Transverse colon (tissue), 4 donors: ENCODE data around the gene PYGO2. TPM values are rescaled to one million over a fixed set of nuclear protein-coding genes. Genes with fewer than 3 reads are reported as not detected.

Source experiments
- DNase-seq: peaks from one replicate; pipeline ENCODE4 v3.0.0-alpha.2; 2019
- H3K27ac ChIP-seq, 4 donors: fragments of 200-600 bp; sonication (generic); 2 replicates each; pipeline ENCODE4 v1.5.1; 2016 to 2018; ENCODE audit warnings: inconsistent platforms in 4 of 4
- H3K27me3 ChIP-seq: fragments of 200-600 bp; sonication (generic); 2 replicates; pipeline ENCODE4 v1.5.1; 2017; ENCODE audit warnings: inconsistent platforms
- H3K36me3 ChIP-seq, 4 donors: fragments of 200-600 bp; sonication (generic); 2 replicates each; pipeline ENCODE4 v1.5.1; 2017 to 2019; ENCODE audit warnings: inconsistent platforms in 4 of 4
- H3K4me1 ChIP-seq, 4 donors: fragments of 200-600 bp; sonication (generic); 2 replicates each; pipeline ENCODE4 v1.5.1; 2017 to 2020; ENCODE audit warnings: inconsistent platforms in 4 of 4
- H3K4me3 ChIP-seq, 4 donors: fragments of 200-600 bp; sonication (generic); 1 replicate in 1 of 4; 2 replicates in 3 of 4; pipeline versions ENCODE4 v1.5.1 to v1.6.1; 2017 to 2019; ENCODE audit warnings: inconsistent platforms in 4 of 4
- H3K9me3 ChIP-seq, 2 donors: fragments of 200-600 bp; sonication (generic); 2 replicates each; pipeline ENCODE4 v1.5.1; 2017 to 2019; ENCODE audit warnings: inconsistent platforms in 2 of 2
- CTCF ChIP-seq, 5 experiments: fragments of 200-600 bp in 3 of 5; fragments of 450-650 bp in 2 of 5; sonication (generic) in 3 of 5; IDR thresholded peaks; 1 replicate in 2 of 5; 2 replicates in 3 of 5; pipeline ENCODE4 v1.5.1; 2016 to 2017; ENCODE audit warnings: antibody characterized with exemption in 5 of 5, inconsistent platforms in 3 of 5, mild to moderate bottlenecking in 2 of 5, moderate library complexity in 1 of 5
- EP300 ChIP-seq: sonication (generic); formaldehyde crosslinking; IDR thresholded peaks from one replicate; pipeline ENCODE4 v1.6.1; 2017; ENCODE audit warnings: antibody characterized with exemption, low read depth
- POLR2A ChIP-seq: fragments of 450-650 bp; IDR thresholded peaks from one replicate; pipeline ENCODE4 v1.6.1; 2016; ENCODE audit warnings: antibody characterized with exemption, mild to moderate bottlenecking, moderate library complexity
- POLR2AphosphoS5 ChIP-seq, 3 donors: sonication (generic); formaldehyde crosslinking; IDR thresholded peaks; one replicate each; pipeline ENCODE4 v1.6.1; 2016; ENCODE audit warnings: antibody characterized with exemption in 3 of 3
- WGBS, 2 donors: methylation state at CpG; one replicate each; pipeline ENCODE4 v1.1.5; 2018; ENCODE audit warnings: low coverage in 1 of 2; 5-methylcytosine and 5-hydroxymethylcytosine counted together
- in situ Hi-C, 4 donors: fragments of 200-750 bp; cut with MboI; loops; one replicate each; pipeline versions ENCODE4 v1.15.0 to v1.15.1; 2017; ENCODE audit warnings: low sequenced_read_pairs in 3 of 4, low pct_ligation_motif_present in 1 of 4, low pct_unique_long_range_greater_than_20kb in 1 of 4
- intact Hi-C: fragments of 100-400 bp; cut with DNase I; formaldehyde crosslinking; loops from one replicate; pipeline ENCODE4 v1.15.1; 2023; ENCODE audit warnings: low total_unique reads
- total RNA-seq, 4 donors: library from RNA; depleted of rRNA; stranded (reverse); fragments of >200 nt; gene quantifications; one replicate each; pipeline ENCODE4 v1.1.0, GENCODE V29; 2016

The PYGO2 gene
- total RNA-seq, 4 donors from 2014 or later: 23.3 to 63.7 (median 29.0) TPM

- intact Hi-C loops (no loop called here), in situ Hi-C loops (no loop called here)
- WGBS, 2 donors: 93 to 94% methylated on average over 6 to 7 of the region's 7 CpGs
- Histone ChIP-seq H3K36me3 (no peaks in the 10 kb centered on the region), H3K27ac (peak overlapping the region; percentile 92 to 97 (median 96)), H3K27me3 (no peaks in the 10 kb centered on the region), H3K4me1 (peaks cover 16 to 47% (median 34%) of the 10 kb centered on the region in 4 donors), H3K9me3 (no peaks in the 10 kb centered on the region), H3K4me3 (no peak overlapping the region)
- DNase-seq: no peak
- TF ChIP-seq EP300: no peak
- TF ChIP-seq POLR2AphosphoS5 (IDR thresholded peaks at IDR 0.05): no peak
- no peak for TF ChIP-seq CTCF (IDR thresholded peaks at IDR 0.05)
- no peak for TF ChIP-seq POLR2A
These were observed 22.8 kb downstream of the PYGO2 start for GRCh38 chr1:154938604-154939399.

GRCh38 chr1:154937988-154938386 lies 23.6 kb downstream of the PYGO2 start:
- Histone ChIP-seq H3K27me3 (no peaks in the 10 kb centered on the region), H3K4me1 (peaks cover 16 to 40% (median 30%) of the 10 kb centered on the region in 4 donors), H3K4me3 (peak overlapping the region in 2 of 4 donors; percentile 47 to 59), H3K27ac (peak overlapping the region; percentile 92 to 97 (median 96)), H3K9me3 (no peaks in the 10 kb centered on the region), H3K36me3 (no peaks in the 10 kb centered on the region)
- no peak for DNase-seq
- no peak for TF ChIP-seq POLR2A
- TF ChIP-seq POLR2AphosphoS5 (IDR thresholded peaks at IDR 0.05): no peak
- no peak for TF ChIP-seq EP300
- no peak for TF ChIP-seq CTCF (IDR thresholded peaks at IDR 0.05)
- in situ Hi-C loops (no loop called here), intact Hi-C loops (no loop called here)
- 72 to 85% methylated on average over 7 to 8 of the region's 8 CpGs for WGBS, 2 donors

- H3K4me1 ChIP-seq: peaks cover 15 to 41% (median 30%) of the 10 kb centered on the region in 4 donors
- peak; percentile 92 for DNase-seq
- WGBS, 2 donors: 1 to 6% methylated on average over 2 to 34 of the region's 36 CpGs
- H3K36me3 ChIP-seq: no peaks in the 10 kb centered on the region
- no peaks in the 10 kb centered on the region for H3K9me3 ChIP-seq
- in situ Hi-C loops: no loop called here
- no peaks in the 10 kb centered on the region for H3K27me3 ChIP-seq
- peak overlapping the region; percentile 92 to 97 (median 96) for H3K27ac ChIP-seq
- TF ChIP-seq CTCF (IDR thresholded peaks at IDR 0.05) (peak in 3 of 5 experiments; percentile 16 to 55 (median 46)), EP300 (peak; percentile 77), POLR2AphosphoS5 (IDR thresholded peaks at IDR 0.05) (peak; percentile 75 to 76 (median 76)), POLR2A (peak; percentile 32)
- intact Hi-C loops: no loop called here
- H3K4me3 ChIP-seq: peak overlapping the region; percentile 14 to 59 (median 50)
These were observed 24.2 kb downstream of the PYGO2 start for GRCh38 chr1:154937085-154937987.

DNA sequence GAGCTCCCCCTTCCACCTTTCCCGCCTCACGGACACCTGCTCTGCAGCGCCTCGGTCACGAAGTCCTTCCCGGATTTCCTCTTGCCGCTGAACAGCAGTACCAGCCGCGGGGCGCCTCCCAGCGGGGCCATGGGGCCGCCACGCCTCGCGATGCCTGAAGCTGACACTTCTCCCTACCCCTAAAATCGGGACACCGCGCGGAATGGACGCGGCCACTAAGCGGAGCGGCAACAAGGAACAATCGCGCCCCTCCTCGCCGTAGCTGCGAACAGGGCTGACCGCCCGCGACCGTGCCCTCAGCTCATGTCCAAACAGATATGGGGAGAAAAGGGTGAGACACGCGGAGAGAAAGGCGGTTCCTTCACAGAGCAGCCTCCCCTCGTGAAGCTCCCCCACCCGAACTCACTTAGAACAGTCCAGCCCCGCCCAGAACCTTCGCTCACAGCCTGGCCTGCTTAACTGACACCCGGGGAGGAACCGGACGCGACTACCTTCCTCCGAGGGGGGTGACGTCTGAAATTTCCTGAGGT lies 25.0 kb downstream of the PYGO2 start, which contains the start of gene PMVK:
TSS of gene PMVK (minus strand) at position 165 of the 530 bp plus-strand sequence. CDS start at position 131, 34 bp downstream.
- no peaks in the 10 kb centered on the region for H3K9me3 ChIP-seq
- peaks cover 10 to 41% (median 25%) of the 10 kb centered on the region in 4 donors for H3K4me1 ChIP-seq
- in situ Hi-C loops (no loop called here), intact Hi-C loops (no loop called here)
- H3K27me3 ChIP-seq: no peaks in the 10 kb centered on the region
- peak within 1 kb of the TSS; percentile 43 to 59 (median 50) for H3K4me3 ChIP-seq
- H3K27ac ChIP-seq: peak within 1 kb of the TSS; percentile 92 to 97 (median 96)
- peak; percentile 97 for DNase-seq
- peak; percentile 73 to 92 (median 88) for TF ChIP-seq POLR2AphosphoS5 (IDR thresholded peaks at IDR 0.05)
- TF ChIP-seq CTCF (IDR thresholded peaks at IDR 0.05): peak in 4 of 5 experiments; percentile 12 to 62 (median 35)
- peak; percentile 28 for TF ChIP-seq EP300
- peak; percentile 81 for TF ChIP-seq POLR2A
- H3K36me3 ChIP-seq: no peaks in the 10 kb centered on the region
- WGBS, 2 donors: 1% methylated on average over 44 of the region's 45 CpGs; no CpG with 5 or more reads in 1 of the 2 donors
